Activated CD4-positive, alpha-beta T cell treated with anti-CD3 and anti-CD28 coated beads, Interleukin-2, amount 50 U/mL, for 16 hours (primary cell): ENCODE data around the gene NRCAM.
A peak's percentile ranks its signal among the peaks of the same experiment; 100 is the strongest.

ENCODE experiments used
- DNase-seq: peaks from one replicate; pipeline ENCODE4 v3.0.0-alpha.2; 2020

NRCAM gene

DNA sequence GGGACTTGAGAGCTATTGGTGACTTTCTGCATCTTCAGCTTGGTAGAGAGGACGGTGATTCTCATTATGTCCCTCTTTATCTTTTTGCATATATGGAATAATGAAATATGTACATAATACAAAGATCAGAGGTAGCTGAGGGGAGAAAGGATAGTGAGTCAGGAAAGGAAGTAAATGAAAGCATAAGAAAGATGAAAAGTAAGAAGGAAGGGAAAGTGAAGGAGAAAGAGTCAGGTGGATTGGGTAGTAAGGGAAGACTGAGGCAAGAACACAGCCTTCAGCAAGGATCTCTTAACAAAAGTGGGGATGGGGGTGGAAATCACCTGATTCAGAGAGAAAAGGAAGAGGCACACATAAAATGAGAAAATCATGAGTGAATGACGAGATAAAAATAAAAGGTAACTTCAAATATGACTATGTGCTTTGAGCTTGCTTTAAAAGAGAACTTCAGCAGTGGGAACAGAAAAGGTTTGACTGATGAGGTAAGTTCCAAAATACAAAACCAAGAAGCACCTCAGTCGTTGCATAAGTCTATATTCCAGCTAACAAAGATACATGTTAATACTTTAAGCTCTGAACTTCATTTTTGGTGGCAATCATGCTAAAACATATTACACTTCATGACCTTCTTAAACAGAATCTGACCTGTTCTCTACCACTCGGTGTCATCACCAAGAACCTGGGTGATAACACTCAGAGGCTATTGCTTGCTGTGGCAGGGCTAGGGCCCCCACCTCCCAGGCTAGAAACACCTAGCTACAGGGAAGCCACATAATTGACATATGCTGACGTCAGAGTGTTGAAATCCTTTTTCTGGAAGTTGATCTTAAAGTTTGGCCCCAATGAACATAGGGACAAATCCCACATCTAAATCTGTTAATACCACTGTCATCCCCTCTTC is 32.9 kb downstream of the NRCAM start:
- no peak for DNase-seq

DNA sequence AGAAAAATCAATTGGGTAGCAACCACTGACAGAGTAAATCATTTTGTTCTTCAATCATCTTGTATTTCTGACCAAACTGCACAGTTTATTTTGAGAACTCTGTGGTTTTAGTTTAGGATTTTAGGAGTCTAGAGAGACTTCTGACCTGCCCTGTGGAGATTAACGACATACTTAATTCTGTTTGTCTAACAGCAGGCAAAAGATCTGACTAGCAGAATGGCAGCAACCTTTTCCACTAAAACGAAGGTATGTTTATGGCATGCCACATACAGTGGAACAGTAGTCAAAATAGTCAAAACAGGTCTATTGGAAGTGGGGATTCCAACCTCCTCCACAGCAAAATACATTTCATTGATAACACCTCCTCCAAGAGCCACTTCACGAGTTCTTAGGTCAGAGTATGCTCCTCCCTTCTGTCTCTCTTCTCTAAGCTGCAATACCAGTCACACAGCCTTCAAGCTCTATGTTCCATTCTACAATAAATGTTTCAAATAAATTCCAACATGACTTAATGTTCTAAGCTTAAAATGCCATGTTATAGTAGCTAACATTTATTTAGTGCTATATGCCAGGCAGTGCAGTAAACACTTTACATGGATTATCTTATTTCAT is 34.4 kb downstream of the NRCAM start:
- DNase-seq, result no peak

DNA sequence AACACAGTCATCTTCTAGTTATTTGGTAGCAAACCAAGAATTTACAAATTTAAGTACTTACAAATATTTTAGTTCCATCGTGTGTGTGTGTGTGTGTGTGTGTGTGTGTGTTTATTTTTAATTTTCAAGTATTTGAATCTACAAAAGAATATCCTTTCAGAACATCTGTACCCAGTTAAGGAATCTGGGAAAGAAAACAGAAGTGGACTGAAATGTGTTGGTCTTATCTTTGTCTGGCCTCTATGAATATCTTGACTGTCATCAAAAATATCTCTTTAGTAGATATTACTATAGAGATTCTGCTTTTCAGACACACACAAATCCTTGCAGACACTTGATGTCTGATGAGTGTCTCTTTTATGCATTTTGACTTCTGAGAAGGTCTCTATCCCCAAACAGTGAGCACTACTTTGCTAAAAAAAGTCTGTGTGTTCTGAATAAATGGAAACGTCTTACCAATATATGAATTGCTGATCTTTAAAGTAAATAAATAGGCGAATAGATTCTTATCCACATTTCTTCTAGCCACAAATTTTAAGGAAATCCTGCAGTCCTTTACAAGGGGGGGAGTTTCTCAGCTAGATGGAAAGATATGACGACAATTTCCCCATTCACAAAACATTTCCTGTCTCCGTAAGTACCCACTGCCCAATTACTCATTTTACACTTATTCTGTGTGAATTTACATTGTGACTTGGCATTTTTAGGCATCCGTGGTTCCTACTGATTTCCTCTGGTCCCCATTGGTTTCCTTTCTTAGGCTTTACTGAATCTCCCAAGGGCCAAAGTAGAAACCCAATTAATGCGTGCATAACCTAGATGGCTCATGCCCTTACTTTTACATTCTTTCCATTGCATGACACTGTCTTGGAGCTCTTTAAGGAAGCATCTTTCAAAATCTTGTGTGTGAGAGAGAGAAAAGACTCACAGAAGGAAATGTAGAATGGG is 36.0 kb downstream of the NRCAM start:
- peak; percentile 33 for DNase-seq

DNA sequence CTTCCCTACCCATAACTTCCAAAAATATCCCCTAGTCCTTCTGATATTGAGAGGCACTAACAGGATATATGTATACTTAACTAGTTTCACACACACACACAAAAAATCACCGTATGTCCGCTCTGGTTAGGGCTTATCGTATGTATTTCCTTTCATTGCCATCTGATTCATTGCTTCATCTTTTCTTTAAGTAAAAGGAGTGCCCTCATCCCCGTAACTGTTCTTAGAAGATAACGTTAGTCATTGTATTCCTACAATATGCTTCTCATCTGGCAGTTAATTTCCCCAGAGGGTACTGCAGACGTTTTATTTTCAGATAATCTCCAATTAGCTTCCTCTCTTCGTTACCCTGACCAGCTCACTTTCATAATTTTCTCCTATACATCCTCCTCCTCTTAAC is 37.3 kb downstream of the NRCAM start:
- no peak for DNase-seq

DNA sequence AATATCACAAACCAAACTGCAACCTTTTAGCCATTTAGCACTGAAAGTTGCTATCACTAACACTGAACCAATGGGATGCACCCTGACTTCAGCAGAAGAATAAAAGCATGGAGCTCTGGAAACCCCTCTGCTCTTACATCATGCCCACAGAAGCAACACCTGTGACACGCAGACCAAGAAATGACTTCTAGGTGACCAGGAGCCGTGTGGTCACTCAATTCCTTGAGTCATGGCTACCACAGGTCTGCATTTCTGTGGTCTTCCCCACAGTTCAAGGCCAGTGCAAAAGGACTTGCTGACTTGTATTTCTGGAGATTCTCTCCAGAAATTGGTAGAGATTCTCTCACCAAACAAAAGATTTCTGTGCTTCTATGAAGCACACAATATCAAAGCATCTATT is 38.3 kb downstream of the NRCAM start:
- DNase-seq, result no peak

DNA sequence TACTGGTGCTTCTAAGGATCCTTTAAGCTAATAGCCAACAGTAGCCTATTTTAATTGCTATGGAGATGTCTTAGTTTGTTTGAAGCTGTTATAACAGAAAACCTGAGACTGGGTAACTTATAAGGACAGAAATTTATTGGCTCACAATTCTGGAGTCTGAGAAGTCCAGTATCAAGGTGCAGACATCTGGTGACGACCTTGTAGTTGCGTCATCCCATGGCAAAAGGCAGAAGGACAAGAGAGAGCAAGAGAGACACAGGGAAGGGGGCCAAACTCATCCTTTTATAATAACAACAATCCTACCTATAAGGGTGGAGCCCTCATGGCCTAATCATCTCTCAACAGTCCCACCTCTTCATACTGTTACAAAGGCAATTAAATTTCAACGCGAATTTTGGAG is 39.1 kb downstream of the NRCAM start:
- DNase-seq, result no peak

- DNase-seq, result peak; percentile 65
These were observed 40.3 kb downstream of the NRCAM start for GRCh38 chr7:108415821-108416536.

GRCh38 chr7:108415084-108415483 is 41.2 kb downstream of the NRCAM start:
- DNase-seq, result no peak

GRCh38 chr7:108413782-108414492 is 42.3 kb downstream of the NRCAM start:
- no peak for DNase-seq

GRCh38 chr7:108413337-108413736 is 42.9 kb downstream of the NRCAM start:
- no peak for DNase-seq

GRCh38 chr7:108409146-108409545 is 47.1 kb downstream of the NRCAM start:
- no peak for DNase-seq

DNA sequence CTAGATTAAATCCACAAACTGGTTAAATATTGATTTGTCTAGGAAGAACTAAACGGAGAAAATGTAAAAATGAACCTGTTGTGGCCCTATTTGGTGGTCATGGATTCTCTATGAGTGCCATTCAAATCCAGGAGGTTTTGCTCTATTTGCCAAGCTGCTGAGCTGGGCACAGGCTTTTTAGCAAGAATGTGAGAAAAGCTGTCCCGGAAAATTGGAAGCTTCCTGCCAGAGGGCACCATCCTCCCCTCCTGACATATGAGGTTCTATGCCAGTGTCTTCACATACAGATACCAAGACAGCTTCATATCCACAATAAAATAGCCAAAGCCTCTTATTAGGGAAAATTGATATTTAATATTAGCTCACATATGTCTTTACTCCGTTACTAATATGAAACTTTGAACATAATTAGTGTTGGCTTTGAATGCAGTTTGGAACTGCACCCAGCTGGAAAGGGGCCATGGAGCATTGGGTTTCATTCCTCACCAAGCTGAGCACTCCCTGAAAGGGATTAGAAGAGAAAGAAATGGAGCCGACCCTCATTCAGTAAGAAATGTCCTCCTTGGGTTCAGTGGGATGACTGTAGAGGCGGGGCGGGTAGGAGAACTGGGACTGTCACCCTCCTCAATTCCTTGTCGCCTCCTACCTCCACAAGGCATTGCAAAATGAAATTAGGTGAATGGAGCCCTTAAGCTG is 47.8 kb downstream of the NRCAM start:
- no peak for DNase-seq

DNA sequence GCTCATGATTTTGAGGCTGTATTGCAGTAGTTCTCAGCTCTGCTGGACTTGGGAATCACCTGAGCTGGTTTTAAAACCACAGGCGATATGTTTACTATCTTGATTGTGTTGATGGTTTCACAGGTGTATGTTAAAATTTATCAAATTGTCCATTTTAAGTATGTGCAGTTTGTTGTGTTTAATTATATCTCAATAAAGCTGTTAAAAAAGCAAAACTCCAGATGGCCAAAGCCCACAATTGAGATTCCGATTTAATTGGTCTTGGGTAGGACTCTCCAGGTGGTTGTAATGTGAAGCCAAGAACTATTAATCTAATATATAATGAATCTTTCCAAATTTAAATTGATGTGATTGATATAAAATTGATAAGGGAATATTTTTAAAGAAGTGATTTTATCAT is 48.6 kb downstream of the NRCAM start:
- no peak for DNase-seq

- DNase-seq, result no peak
These were observed 49.9 kb downstream of the NRCAM start for GRCh38 chr7:108406222-108406890.

DNA sequence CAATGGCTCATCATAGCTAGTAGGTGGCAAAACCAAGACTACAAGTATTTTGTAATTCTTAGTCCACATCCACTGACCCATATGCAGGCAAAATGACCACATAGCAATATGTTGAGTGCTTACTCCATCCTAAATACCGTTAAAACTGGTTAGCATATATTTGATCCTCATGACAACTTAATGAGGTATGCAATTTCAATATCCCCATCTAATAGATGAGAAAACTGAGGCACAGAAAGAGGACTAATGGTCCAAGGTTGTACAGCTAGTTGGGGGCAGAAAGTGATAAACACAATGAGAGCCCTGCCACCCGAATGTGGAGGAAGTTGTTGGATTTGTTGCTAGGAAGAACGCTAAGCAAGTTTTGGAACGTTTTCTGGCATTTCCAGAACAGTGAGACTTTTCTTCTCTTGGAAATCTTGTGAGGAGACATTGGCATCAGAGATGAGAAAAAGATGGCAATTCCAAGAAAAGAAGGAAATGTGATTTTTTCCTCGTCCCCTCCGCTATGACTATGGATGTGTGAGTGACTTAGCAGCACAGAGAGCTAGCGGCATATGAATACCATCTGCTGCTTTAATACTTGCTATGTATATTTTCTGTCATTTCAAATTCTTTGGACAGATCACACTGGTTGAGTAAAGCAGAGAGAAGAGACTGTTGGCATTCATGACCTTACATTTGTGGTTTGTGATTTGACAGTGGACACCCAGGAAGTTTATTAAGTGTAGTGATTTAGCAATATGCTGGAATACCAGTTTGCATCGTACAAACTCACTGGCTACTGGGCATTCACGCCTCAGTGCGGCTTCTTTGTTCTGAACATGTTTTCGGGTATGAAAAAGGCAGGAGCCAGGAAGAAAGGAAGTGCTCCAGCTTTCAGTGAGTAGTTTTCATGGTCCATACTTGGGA is 51.5 kb downstream of the NRCAM start:
- no peak for DNase-seq

DNA sequence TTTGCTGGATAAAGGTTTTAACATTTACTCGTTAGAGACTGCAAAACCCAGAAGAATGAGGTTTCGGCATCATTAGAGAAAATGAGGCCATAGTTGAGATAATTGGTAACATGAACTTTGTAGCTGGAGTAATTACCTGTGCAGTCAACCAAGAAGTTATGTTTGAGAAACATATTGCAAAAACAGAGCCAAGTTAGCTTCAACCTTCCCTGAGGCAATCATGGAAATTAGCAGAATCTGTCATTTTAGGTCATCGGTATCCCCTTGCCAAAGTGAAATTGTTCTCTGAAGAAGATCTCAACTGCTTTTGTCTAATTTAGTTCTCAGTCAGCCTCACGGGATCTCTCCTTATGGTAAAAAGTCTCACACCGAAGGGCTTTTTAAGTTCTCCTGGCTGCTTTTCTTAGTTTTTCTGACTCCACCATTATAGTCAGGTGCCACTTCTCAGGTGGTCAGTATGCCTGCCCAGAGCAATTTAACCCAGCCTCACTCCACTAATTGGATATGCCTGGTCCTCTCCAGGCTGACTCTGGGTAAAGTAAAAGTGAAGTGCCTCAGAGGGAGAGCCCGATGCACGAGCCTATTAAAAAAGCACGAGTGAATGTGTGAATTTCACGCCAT is 52.5 kb downstream of the NRCAM start:
- DNase-seq, result no peak

DNA sequence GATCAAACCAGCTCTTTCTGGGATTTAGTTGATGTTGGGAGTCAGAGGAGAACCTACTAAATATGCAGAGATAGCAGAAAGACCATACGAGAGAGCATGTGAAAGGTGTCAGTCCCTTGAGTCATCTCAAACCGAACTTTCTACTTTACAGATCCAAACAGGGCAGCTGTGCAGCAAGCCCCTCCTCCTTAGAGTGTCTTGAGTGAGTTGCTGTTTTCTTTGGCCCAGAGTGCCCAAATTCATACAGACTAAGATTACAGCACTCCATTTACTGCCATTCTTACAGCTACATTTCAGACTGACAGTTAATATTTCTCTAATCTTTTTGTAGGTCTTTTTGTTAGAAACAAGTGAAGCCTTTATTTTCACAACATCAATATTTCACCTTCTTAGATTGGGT is 53.4 kb downstream of the NRCAM start:
- no peak for DNase-seq

GRCh38 chr7:108396080-108396479 is 60.2 kb downstream of the NRCAM start:
- no peak for DNase-seq

- DNase-seq, result no peak
These were observed 60.8 kb downstream of the NRCAM start for GRCh38 chr7:108395426-108395825.
